GM12878 (cell line): ENCODE data around the gene PAX4.

Source experiments
- CEBPZ ChIP-seq: fragments of 150-350 bp; IDR thresholded peaks from 2 replicates; pipeline ENCODE4 v1.6.1; 2016; ENCODE audit warnings: low read depth, low read length
- CTCF ChIP-seq, 3 experiments: IDR thresholded peaks in 2 of 3; conservative IDR thresholded peaks in 1 of 3; 2 replicates each; pipeline ENCODE4 v1.5.1; 2011; ENCODE audit warnings: low read depth in 3 of 3, low read length in 3 of 3, mild to moderate bottlenecking in 3 of 3, control low read depth in 2 of 3, moderate library complexity in 2 of 3, inconsistent platforms in 1 of 3, mixed read lengths in 1 of 3; ENCODE audit not compliant: control insufficient read depth in 2 of 3, insufficient read depth in 1 of 3; ENCODE audit errors: extremely low read depth in 1 of 3
- ELK1 ChIP-seq: IDR thresholded peaks from 2 replicates; pipeline ENCODE4 v1.6.1; 2012; ENCODE audit warnings: low read depth, low read length, improper control_type of control experiment
- EP300 ChIP-seq, 2 experiments: fragments of 150-350 bp in 1 of 2; IDR thresholded peaks; 2 replicates each; pipeline ENCODE4 v1.6.1; 2011 to 2012; ENCODE audit warnings: low read depth in 2 of 2, low read length in 2 of 2, borderline replicate concordance in 1 of 2, improper control_type of control experiment in 1 of 2, inconsistent platforms in 1 of 2; ENCODE audit not compliant: control insufficient read depth in 1 of 2
- EZH2 ChIP-seq: IDR thresholded peaks from 2 replicates; pipeline ENCODE4 v1.6.1; 2012; ENCODE audit warnings: low read depth, mild to moderate bottlenecking, control low read depth, inconsistent platforms, low read length, borderline replicate concordance; ENCODE audit not compliant: control insufficient read depth
- HCFC1 ChIP-seq: fragments of 150-350 bp; IDR thresholded peaks from 2 replicates; pipeline ENCODE4 v1.6.1; 2014; ENCODE audit warnings: low read length
- HDAC2 ChIP-seq: fragments of 200-600 bp; sonication (generic); IDR thresholded peaks from 2 replicates; pipeline ENCODE4 v1.6.1; 2017
- IRF3 ChIP-seq: fragments of 450-650 bp; IDR thresholded peaks from 2 replicates; pipeline ENCODE4 v1.6.1; 2014; ENCODE audit warnings: mild to moderate bottlenecking
- KDM1A ChIP-seq: fragments of 200-600 bp; sonication (generic); IDR thresholded peaks from 2 replicates; pipeline ENCODE4 v1.6.1; 2016; ENCODE audit warnings: borderline replicate concordance
- MYC ChIP-seq: IDR thresholded peaks from 2 replicates; pipeline ENCODE4 v1.6.1; 2011; ENCODE audit warnings: mild to moderate bottlenecking, low read length, moderate library complexity, inconsistent platforms; ENCODE audit not compliant: insufficient read depth, insufficient replicate concordance, insufficient read length, severe bottlenecking
- RCOR1 ChIP-seq: conservative IDR thresholded peaks from 2 replicates; pipeline ENCODE4 v1.6.1; 2012; ENCODE audit warnings: low read depth, low read length, improper control_type of control experiment
- SMC3 ChIP-seq: IDR thresholded peaks from 2 replicates; pipeline ENCODE4 v1.6.1; 2011; ENCODE audit warnings: low read length, improper control_type of control experiment, borderline replicate concordance
- SRF ChIP-seq, 2 experiments: IDR thresholded peaks; 2 replicates each; pipeline ENCODE4 v1.6.1; 2011; ENCODE audit warnings: low read depth in 2 of 2, low read length in 2 of 2, mild to moderate bottlenecking in 1 of 2, moderate library complexity in 1 of 2
- ZNF687 ChIP-seq: fragments of 450-650 bp; IDR thresholded peaks from 2 replicates; pipeline ENCODE4 v1.6.1; 2017; ENCODE audit warnings: mild to moderate bottlenecking, moderate library complexity

- TF ChIP-seq SMC3 (no peak), CTCF (IDR thresholded peaks at IDR 0.05 in 2 of 3, conservative IDR thresholded peaks at IDR 0.05 in 1 of 3; ENCODE audit: control insufficient read depth in 2 of 3, extremely low read depth in 1 of 3, insufficient read depth in 1 of 3, low read depth in 3 of 3, low read length in 3 of 3) (peak; percentile 10 to 32 (median 22); a peak in 3 of 6 replicates), KDM1A (no peak), EZH2 (no peak), SRF (IDR thresholded peaks at IDR 0.05; ENCODE audit: low read depth in 2 of 2, low read length in 2 of 2) (no peak), HDAC2 (no peak), RCOR1 (no peak), ELK1 (no peak), MYC (no peak), HCFC1 (no peak), ZNF687 (no peak), CEBPZ (no peak), EP300 (IDR thresholded peaks at IDR 0.05; ENCODE audit: borderline replicate concordance in 1 of 2, control insufficient read depth in 1 of 2, low read depth in 2 of 2, low read length in 2 of 2) (no peak), IRF3 (no peak)
Measured at GRCh38 chr7:127598318-127598717, 19.6 kb downstream of the PAX4 start.
